Sigmoid colon (tissue), 7 donors: Measurements from ENCODE around the gene CYB5A. TPM values are rescaled to one million over a fixed set of nuclear protein-coding genes. Genes with fewer than 3 reads are reported as not detected.

Experiments used
- DNase-seq: peaks from one replicate; pipeline ENCODE4 v3.0.0-alpha.2; 2019
- H3K27ac ChIP-seq, 4 donors: fragments of 200-600 bp; sonication (generic); one replicate each; pipeline ENCODE4 v1.5.1; 2016 to 2019; ENCODE audit warnings: mild to moderate bottlenecking in 1 of 4
- H3K27me3 ChIP-seq, 3 donors: fragments of 200-600 bp; sonication (generic); one replicate each; pipeline ENCODE4 v1.5.1; 2019; ENCODE audit warnings: mild to moderate bottlenecking in 1 of 3
- H3K36me3 ChIP-seq, 4 donors: fragments of 200-600 bp; sonication (generic); one replicate each; pipeline ENCODE4 v1.5.1; 2016 to 2019
- H3K4me1 ChIP-seq, 4 donors: fragments of 200-600 bp; sonication (generic); one replicate each; pipeline ENCODE4 v1.5.1; 2017 to 2019
- H3K4me3 ChIP-seq, 4 donors: fragments of 200-600 bp; sonication (generic); one replicate each; pipeline ENCODE4 v1.5.1; 2017 to 2019; ENCODE audit warnings: mild to moderate bottlenecking in 2 of 4, moderate library complexity in 1 of 4
- H3K9me3 ChIP-seq, 4 donors: fragments of 200-600 bp in 3 of 4; sonication (generic) in 3 of 4; one replicate each; pipeline versions ENCODE4 v1.5.1 to v1.6.1; 2013 to 2019
- EP300 ChIP-seq, 4 donors: sonication (generic); formaldehyde crosslinking; IDR thresholded peaks; one replicate each; pipeline ENCODE4 v1.6.1; 2017; ENCODE audit warnings: antibody characterized with exemption in 4 of 4
- POLR2A ChIP-seq, 2 donors: fragments of 450-650 bp; IDR thresholded peaks; one replicate each; pipeline ENCODE4 v1.6.1; 2016; ENCODE audit warnings: antibody characterized with exemption in 2 of 2, mild to moderate bottlenecking in 2 of 2, moderate library complexity in 2 of 2
- POLR2AphosphoS5 ChIP-seq, 4 donors: sonication (generic); formaldehyde crosslinking; IDR thresholded peaks; one replicate each; pipeline ENCODE4 v1.6.1; 2017; ENCODE audit warnings: antibody characterized with exemption in 4 of 4
- WGBS, 2 donors: extraction: QIAGEN DNeasy Blood & Tissue Kit; methylation state at CpG; one replicate each; pipeline ENCODE4 v1.1.7; 2013; 5-methylcytosine and 5-hydroxymethylcytosine counted together
- intact Hi-C: fragments of 100-400 bp; cut with DNase I; formaldehyde crosslinking; loops from one replicate; pipeline ENCODE4 v1.15.1; 2023
- polyA plus RNA-seq, 3 donors: library from polyadenylated mRNA; stranded (reverse); fragments of 200-250 nt; gene quantifications; one replicate each; pipeline ENCODE4 v1.2.3, GENCODE V29; 2013
- total RNA-seq, 4 donors: library from RNA; depleted of rRNA; stranded (reverse); fragments of >200 nt; gene quantifications; one replicate each; pipeline ENCODE4 v1.1.0, GENCODE V29; 2016
- TF ChIP-seq, protein P1 (sequence below), 4 experiments: fragments of 450-650 bp in 3 of 4; fragments of 200-600 bp in 1 of 4; IDR thresholded peaks; one replicate each; pipeline ENCODE4 v1.5.1; 2016 to 2019; ENCODE audit warnings: antibody characterized with exemption in 4 of 4, mild to moderate bottlenecking in 3 of 4, moderate library complexity in 2 of 4
- donor health status: healthy with polysubstance abuse.
- donor health status: Bipolar disorder and iron deficiency.
- donor health status: healthy.

The CYB5A gene
- total and polyA plus RNA-seq, 7 donors, result 137 to 533 (median 164) TPM

DNA sequence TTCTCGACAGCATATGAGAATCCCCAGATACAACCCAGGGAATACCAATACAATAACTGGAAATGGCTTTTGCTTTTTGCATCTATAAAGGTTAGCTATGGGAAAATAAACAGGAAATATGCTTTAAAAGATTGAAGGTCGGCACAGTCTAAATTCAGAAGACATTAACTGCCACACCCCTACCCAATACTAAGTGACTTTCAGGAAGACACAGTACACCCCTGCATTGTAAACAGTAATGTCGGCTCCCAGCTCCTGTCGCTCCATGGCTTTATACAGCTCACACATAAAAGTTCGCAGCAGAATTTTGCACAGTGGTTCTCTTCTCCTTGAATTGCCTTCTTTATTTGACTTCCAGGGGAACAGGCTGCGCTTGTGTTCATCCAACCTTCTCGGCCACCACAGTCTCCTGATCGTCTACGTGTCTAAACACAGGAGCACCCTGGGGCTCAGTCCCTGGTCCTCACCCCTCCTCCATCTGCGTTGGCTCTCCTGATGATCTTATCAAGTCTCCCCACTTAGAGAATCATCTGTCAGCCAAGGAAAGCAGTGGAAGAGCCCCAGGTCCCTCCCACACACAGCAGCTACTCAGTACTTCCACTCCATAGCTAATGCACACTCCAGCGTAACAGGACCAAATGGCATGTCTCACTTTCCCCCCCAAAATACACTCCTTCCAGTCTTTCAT lies 22.7 kb downstream of the CYB5A start:
- Histone ChIP-seq H3K9me3 (no peaks in the 10 kb centered on the region), H3K36me3 (peaks cover 0 to 9% (median 0%) of the 10 kb centered on the region in 4 donors), H3K4me1 (peaks cover 0 to 64% (median 36%) of the 10 kb centered on the region in 4 donors), H3K27me3 (no peaks in the 10 kb centered on the region), H3K27ac (peak overlapping the region in 1 of 4 donors; percentile 14), H3K4me3 (no peak overlapping the region)
- WGBS, 2 donors, result 62 to 77% methylated on average over 11 of the region's 11 CpGs
- no peak for DNase-seq
- intact Hi-C loops, result no loop called here
- no peak for TF ChIP-seq POLR2A (IDR thresholded peaks at IDR 0.05)
- TF ChIP-seq, protein P1, sequence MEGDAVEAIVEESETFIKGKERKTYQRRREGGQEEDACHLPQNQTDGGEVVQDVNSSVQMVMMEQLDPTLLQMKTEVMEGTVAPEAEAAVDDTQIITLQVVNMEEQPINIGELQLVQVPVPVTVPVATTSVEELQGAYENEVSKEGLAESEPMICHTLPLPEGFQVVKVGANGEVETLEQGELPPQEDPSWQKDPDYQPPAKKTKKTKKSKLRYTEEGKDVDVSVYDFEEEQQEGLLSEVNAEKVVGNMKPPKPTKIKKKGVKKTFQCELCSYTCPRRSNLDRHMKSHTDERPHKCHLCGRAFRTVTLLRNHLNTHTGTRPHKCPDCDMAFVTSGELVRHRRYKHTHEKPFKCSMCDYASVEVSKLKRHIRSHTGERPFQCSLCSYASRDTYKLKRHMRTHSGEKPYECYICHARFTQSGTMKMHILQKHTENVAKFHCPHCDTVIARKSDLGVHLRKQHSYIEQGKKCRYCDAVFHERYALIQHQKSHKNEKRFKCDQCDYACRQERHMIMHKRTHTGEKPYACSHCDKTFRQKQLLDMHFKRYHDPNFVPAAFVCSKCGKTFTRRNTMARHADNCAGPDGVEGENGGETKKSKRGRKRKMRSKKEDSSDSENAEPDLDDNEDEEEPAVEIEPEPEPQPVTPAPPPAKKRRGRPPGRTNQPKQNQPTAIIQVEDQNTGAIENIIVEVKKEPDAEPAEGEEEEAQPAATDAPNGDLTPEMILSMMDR (IDR thresholded peaks at IDR 0.05), result no peak
- TF ChIP-seq EP300 (IDR thresholded peaks at IDR 0.05), result no peak
- TF ChIP-seq POLR2AphosphoS5 (IDR thresholded peaks at IDR 0.05), result no peak

DNA sequence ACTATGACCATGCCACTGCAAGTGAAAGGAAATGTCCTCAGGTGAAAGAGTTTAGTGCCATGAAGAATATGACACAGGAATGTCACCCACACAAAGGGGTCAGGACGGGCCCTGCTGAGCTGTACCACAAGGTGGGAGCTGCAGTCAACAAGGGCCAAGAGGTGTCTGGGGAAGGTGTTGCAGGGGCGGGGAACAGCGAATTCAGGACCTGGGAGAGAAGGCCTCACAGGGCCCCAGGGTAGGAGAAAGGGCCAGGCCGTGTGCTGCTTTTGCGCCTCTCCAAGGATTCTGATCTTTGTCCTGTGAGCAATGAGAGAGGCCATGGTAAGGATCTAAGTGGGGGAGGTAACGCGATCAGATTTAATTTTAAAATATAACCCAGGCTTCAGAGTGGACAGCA lies 23.6 kb downstream of the CYB5A start:
- intact Hi-C loops, result no loop called here
- Histone ChIP-seq H3K27ac (no peak overlapping the region), H3K9me3 (no peaks in the 10 kb centered on the region), H3K4me3 (no peak overlapping the region), H3K27me3 (no peaks in the 10 kb centered on the region), H3K36me3 (peaks cover 0 to 11% (median 0%) of the 10 kb centered on the region in 4 donors), H3K4me1 (peaks cover 0 to 55% (median 28%) of the 10 kb centered on the region in 4 donors)
- DNase-seq, result no peak
- 94 to 96% methylated on average over 7 of the region's 7 CpGs for whole genome bisulfite sequencing, 2 donors
- TF ChIP-seq POLR2AphosphoS5 (IDR thresholded peaks at IDR 0.05) (no peak), EP300 (IDR thresholded peaks at IDR 0.05) (no peak), POLR2A (IDR thresholded peaks at IDR 0.05) (no peak)
- TF ChIP-seq, protein P1 (IDR thresholded peaks at IDR 0.05), result no peak

DNA sequence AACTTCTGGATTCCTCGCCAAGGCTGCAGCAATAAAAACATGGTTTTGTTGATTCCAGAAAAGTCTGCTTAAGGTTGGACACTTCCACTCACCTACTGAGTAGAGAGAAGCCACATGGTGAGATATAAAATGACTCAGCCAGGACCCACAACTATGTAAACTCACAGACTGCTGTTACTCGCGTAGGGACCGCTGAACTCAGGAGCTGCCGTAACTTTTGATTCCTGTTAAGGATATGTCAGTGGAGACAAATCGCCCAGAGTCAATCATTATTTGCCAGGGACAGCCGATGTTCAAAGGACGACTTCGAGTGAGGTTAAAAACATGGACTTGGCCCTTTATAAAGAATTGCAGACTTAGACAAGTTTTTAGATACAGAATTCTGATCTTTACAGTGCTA lies 25.6 kb downstream of the CYB5A start:
- DNase-seq, result no peak
- Histone ChIP-seq H3K36me3 (peaks cover 3 to 31% (median 4%) of the 10 kb centered on the region in 4 donors), H3K27me3 (no peaks in the 10 kb centered on the region), H3K4me1 (peaks cover 0 to 38% (median 21%) of the 10 kb centered on the region in 4 donors), H3K9me3 (no peaks in the 10 kb centered on the region), H3K27ac (no peak overlapping the region), H3K4me3 (no peak overlapping the region)
- TF ChIP-seq, protein P1 (IDR thresholded peaks at IDR 0.05), result no peak
- TF ChIP-seq POLR2AphosphoS5 (IDR thresholded peaks at IDR 0.05) (no peak), POLR2A (IDR thresholded peaks at IDR 0.05) (no peak)
- intact Hi-C loops, result no loop called here
- 70% methylated on average over 9 of the region's 9 CpGs for whole genome bisulfite sequencing, 2 donors

DNA sequence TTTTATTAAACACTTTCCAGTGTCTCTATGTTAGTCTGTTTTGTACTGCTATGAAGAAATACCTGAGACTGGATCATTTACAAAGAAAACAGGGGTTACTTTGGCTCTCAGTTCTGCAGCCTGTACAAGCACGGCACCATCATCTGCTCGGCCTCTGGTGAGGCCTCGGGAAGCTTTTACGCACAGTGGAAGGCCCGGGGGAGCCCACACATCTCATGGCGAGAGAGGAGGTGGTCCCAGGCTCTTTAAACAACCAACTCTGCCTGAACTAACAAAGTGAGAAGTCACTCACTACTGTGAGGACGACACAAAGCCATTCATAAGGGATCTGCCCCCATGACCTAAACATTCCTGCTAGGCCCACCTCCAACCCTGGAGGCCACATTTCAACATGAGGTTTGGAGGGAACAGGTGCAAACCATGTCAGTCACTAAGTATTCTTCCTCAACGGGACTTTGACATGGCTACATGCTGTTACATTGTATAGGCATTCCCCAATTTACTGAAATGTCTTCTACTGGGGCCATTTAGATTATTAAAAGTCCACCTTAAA lies 26.1 kb downstream of the CYB5A start:
- Histone ChIP-seq H3K4me3 (no peak overlapping the region), H3K9me3 (no peaks in the 10 kb centered on the region), H3K27ac (no peak overlapping the region), H3K36me3 (peaks cover 3 to 32% (median 4%) of the 10 kb centered on the region in 4 donors), H3K27me3 (no peaks in the 10 kb centered on the region), H3K4me1 (peaks cover 0 to 38% (median 22%) of the 10 kb centered on the region in 4 donors)
- DNase-seq, result no peak
- TF ChIP-seq EP300 (IDR thresholded peaks at IDR 0.05), result no peak
- TF ChIP-seq POLR2AphosphoS5 (IDR thresholded peaks at IDR 0.05), result no peak
- TF ChIP-seq POLR2A (IDR thresholded peaks at IDR 0.05), result no peak
- TF ChIP-seq, protein P1 (IDR thresholded peaks at IDR 0.05), result no peak
- intact Hi-C loops, result no loop called here
- WGBS, 2 donors, result 93% methylated on average over 8 of the region's 8 CpGs
